Measurements from ENCODE around the gene RALBP1. TPM values are rescaled to one million over a fixed set of nuclear protein-coding genes. Genes with fewer than 3 reads are reported as not detected.
A peak's percentile ranks its signal among the peaks of the same experiment; 100 is the strongest.

The RALBP1 gene
- total RNA-seq, 1 experiment from 2014 or later: 66.2 TPM

- no peak for TF ChIP-seq CTCF (IDR thresholded peaks at IDR 0.05 in 2 of 3, conservative IDR thresholded peaks at IDR 0.05 in 1 of 3; ENCODE audit: borderline replicate concordance in 1 of 3, insufficient read depth in 1 of 3, low read depth in 2 of 3, low read length in 2 of 3)
- TF ChIP-seq ZFX (IDR thresholded peaks at IDR 0.05): peak; percentile 29; the same call in 1 of the 2 replicates
Measured at GRCh38 chr18:9474983-9475642, at the start of gene RALBP1 (continued).

GRCh38 chr18:9426753-9427152 lies 48.6 kb upstream of the RALBP1 start:
- Histone ChIP-seq H3K9ac (ENCODE audit: low read length) (no peak overlapping the region), H3K4me1 (ENCODE audit: control insufficient read depth in 1 of 2, insufficient read depth in 2 of 2, low read length in 2 of 2) (peaks cover 0 to 12% of the 10 kb centered on the region in 2 experiments; a peak in 2 of 4 replicates), H3K27me3 (ENCODE audit: insufficient read depth, low read length) (no peaks in the 10 kb centered on the region), H3K36me3 (ENCODE audit: control insufficient read depth in 1 of 2, insufficient read depth in 2 of 2, low read length in 2 of 2) (no peaks in the 10 kb centered on the region), H3K4me2 (ENCODE audit: low read length) (no peak overlapping the region), H3K9me2 (ENCODE audit: insufficient read depth) (no peaks in the 10 kb centered on the region), H3K9me3 (ENCODE audit: control insufficient read depth in 1 of 2, insufficient read depth in 1 of 2, low read depth in 1 of 2, low read length in 2 of 2) (peaks cover 0 to 5% of the 10 kb centered on the region in 2 experiments; a peak in 1 of 4 replicates), H3K79me2 (ENCODE audit: insufficient read depth, low read length) (no peaks in the 10 kb centered on the region), H4K20me1 (ENCODE audit: insufficient read depth) (no peaks in the 10 kb centered on the region), H3K27ac (ENCODE audit: low read depth, low read length) (no peak overlapping the region), H2AFZ (ENCODE audit: low read depth, low read length, poor library complexity, severe bottlenecking) (no peak overlapping the region), H3K4me3 (replicated peaks in 1 of 2; ENCODE audit: low read depth in 1 of 2, low read length in 2 of 2) (no peak overlapping the region)
- no peak for ATAC-seq
- intact Hi-C loops (cut with micrococcal nuclease): no loop called here
- no peak for TF ChIP-seq SRF (IDR thresholded peaks at IDR 0.05; ENCODE audit: low read depth)
- ChIA-PET POLR2A (no interaction called here), CTCF (no interaction called here), RAD21 (ENCODE audit: low non-redundant PET in 1 of 2, low total read pairs in 2 of 2, uncharacterized antibody in 2 of 2, unreplicated experiment in 2 of 2) (no interaction called here)
- no peak for DNase-seq (ENCODE audit: low read depth, low spot score)
- BruUV-seq (replicated peaks): no TSS peak

GRCh38 chr18:9428301-9428706 lies 47.0 kb upstream of the RALBP1 start:
- no peak overlapping the region for H3K27ac ChIP-seq (ENCODE audit: low read depth, low read length)

More at GRCh38 chr18:9428301-9428706, 47.0 kb upstream of the RALBP1 start:
- DNase-seq (ENCODE audit: low read depth, low spot score): no peak
- no peak overlapping the region for H3K9ac ChIP-seq (ENCODE audit: low read length)
- H2AFZ ChIP-seq (ENCODE audit: low read depth, low read length, poor library complexity, severe bottlenecking): no peak overlapping the region
- peaks cover 0 to 3% of the 10 kb centered on the region in 2 experiments; a peak in 2 of 4 replicates for H3K4me1 ChIP-seq (ENCODE audit: control insufficient read depth in 1 of 2, insufficient read depth in 2 of 2, low read length in 2 of 2)
- H4K20me1 ChIP-seq (ENCODE audit: insufficient read depth): no peaks in the 10 kb centered on the region
- CTCF ChIA-PET: no interaction called here
- intact Hi-C loops (cut with micrococcal nuclease): no loop called here
- no TSS peak for BruUV-seq (replicated peaks)
- peaks cover 0 to 5% of the 10 kb centered on the region in 2 experiments; a peak in 1 of 4 replicates for H3K9me3 ChIP-seq (ENCODE audit: control insufficient read depth in 1 of 2, insufficient read depth in 1 of 2, low read depth in 1 of 2, low read length in 2 of 2)
- RAD21 ChIA-PET (ENCODE audit: low non-redundant PET in 1 of 2, low total read pairs in 2 of 2, uncharacterized antibody in 2 of 2, unreplicated experiment in 2 of 2): no interaction called here
- H3K4me3 ChIP-seq (replicated peaks in 1 of 2; ENCODE audit: low read depth in 1 of 2, low read length in 2 of 2): no peak overlapping the region
- H3K36me3 ChIP-seq (ENCODE audit: control insufficient read depth in 1 of 2, insufficient read depth in 2 of 2, low read length in 2 of 2): no peaks in the 10 kb centered on the region
- no peak overlapping the region for H3K4me2 ChIP-seq (ENCODE audit: low read length)
- H3K9me2 ChIP-seq (ENCODE audit: insufficient read depth): no peaks in the 10 kb centered on the region
- ATAC-seq: no peak
- no peak for TF ChIP-seq ELF1 (IDR thresholded peaks at IDR 0.05; ENCODE audit: borderline replicate concordance, low read depth)
- no peaks in the 10 kb centered on the region for H3K79me2 ChIP-seq (ENCODE audit: insufficient read depth, low read length)
- H3K27me3 ChIP-seq (ENCODE audit: insufficient read depth, low read length): no peaks in the 10 kb centered on the region
- POLR2A ChIA-PET: no interaction called here
